GM18505 (cell line): ENCODE results near the gene ARID3A.

ENCODE experiments used
- ATAC-seq: cut with Tn5 transposase; IDR thresholded peaks from one replicate; pipeline ENCODE4 v1.9.1; 2021; ENCODE audit not compliant: unreplicated experiment
- POLR2A ChIP-seq: IDR thresholded peaks from 4 replicates; pipeline ENCODE4 v1.6.1; 2011; ENCODE audit warnings: borderline replicate concordance; ENCODE audit not compliant: insufficient read depth, insufficient read length; ENCODE audit errors: extremely low read depth

Gene ARID3A

GRCh38 chr19:927351-927779 is 1.5 kb downstream of the ARID3A start:
- no peak for ATAC-seq
- TF ChIP-seq POLR2A = no peak

GRCh38 chr19:927780-928401 is 2.1 kb downstream of the ARID3A start:
- no peak for ATAC-seq
- TF ChIP-seq POLR2A = no peak

GRCh38 chr19:928471-929202 is 2.8 kb downstream of the ARID3A start:
- no peak for TF ChIP-seq POLR2A
- ATAC-seq = no peak

- ATAC-seq = no peak
- TF ChIP-seq POLR2A = no peak
Observed at GRCh38 chr19:929203-929890, 3.5 kb downstream of the ARID3A start.

- no peak for TF ChIP-seq POLR2A
- no peak for ATAC-seq
Observed at GRCh38 chr19:929891-930258, 4.0 kb downstream of the ARID3A start.

GRCh38 chr19:931860-932647 is 6.2 kb downstream of the ARID3A start:
- no peak for TF ChIP-seq POLR2A
- ATAC-seq = no peak

GRCh38 chr19:932648-933552 is 7.1 kb downstream of the ARID3A start:
- no peak for TF ChIP-seq POLR2A
- ATAC-seq = no peak

- ATAC-seq = no peak
- no peak for TF ChIP-seq POLR2A
Observed at GRCh38 chr19:933553-933882, 7.7 kb downstream of the ARID3A start.

- TF ChIP-seq POLR2A = no peak
- ATAC-seq = no peak
Observed at GRCh38 chr19:934197-934840, 8.5 kb downstream of the ARID3A start.

GRCh38 chr19:934865-935479 is 9.1 kb downstream of the ARID3A start:
- TF ChIP-seq POLR2A = no peak
- no peak for ATAC-seq

- TF ChIP-seq POLR2A = no peak
- no peak for ATAC-seq
Observed at GRCh38 chr19:936175-936546, 10.3 kb downstream of the ARID3A start.

- no peak for ATAC-seq
Observed at GRCh38 chr19:937259-937694, 11.4 kb downstream of the ARID3A start.

GRCh38 chr19:938233-938923 is 12.5 kb downstream of the ARID3A start:
- ATAC-seq = no peak
- no peak for TF ChIP-seq POLR2A

More at GRCh38 chr19:937259-937694, 11.4 kb downstream of the ARID3A start:
- TF ChIP-seq POLR2A = no peak
